Measurements from ENCODE around the gene TTYH3. TPM values are rescaled to one million over a fixed set of nuclear protein-coding genes. Genes with fewer than 3 reads are reported as not detected.

TTYH3 gene
- total and polyA plus RNA-seq, 2 of the 13 experiments (the other 11 are each of a cell fraction or from before 2014, with no cell fraction given): 26.3 to 50.0 TPM

- TF ChIP-seq ZNF329 (CRISPR knock-in tag; IDR thresholded peaks at IDR 0.05; ENCODE audit: low read depth): 0 out of 2 replicates have a peak, but pooled peaks have one; percentile 5
- no peak for TF ChIP-seq ARID3A (IDR thresholded peaks at IDR 0.05; ENCODE audit: low read depth, low read length)
- TF ChIP-seq PHF5A (CRISPR knock-in tag; IDR thresholded peaks at IDR 0.05; ENCODE audit: low read depth, unreplicated experiment): no peak
- TF ChIP-seq NBN (conservative IDR thresholded peaks at IDR 0.05): no peak
- peak; percentile 55; the same call in 1 of the 2 replicates for TF ChIP-seq ZNF274 (CRISPR knock-in tag; IDR thresholded peaks at IDR 0.05)
- TF ChIP-seq ZNF556 (CRISPR knock-in tag; IDR thresholded peaks at IDR 0.05; ENCODE audit: borderline replicate concordance): peak; percentile 66; the same call in 1 of the 2 replicates
- no peak for TF ChIP-seq ZNF3 (CRISPR knock-in tag; IDR thresholded peaks at IDR 0.05)
- TF ChIP-seq ZHX2 (IDR thresholded peaks at IDR 0.05; ENCODE audit: low read depth): no peak
- no peak for TF ChIP-seq ZHX2 (CRISPR knock-in tag; IDR thresholded peaks at IDR 0.05; ENCODE audit: borderline replicate concordance)
- TF ChIP-seq PHB2 (IDR thresholded peaks at IDR 0.05; ENCODE audit: partially characterized antibody): no peak
- TF ChIP-seq ZNF557 (CRISPR knock-in tag; IDR thresholded peaks at IDR 0.05): peak; percentile 55; the same call in 1 of the 2 replicates
- TF ChIP-seq ZNF317 (CRISPR knock-in tag; IDR thresholded peaks at IDR 0.05): peak; percentile 77; the same call in 1 of the 2 replicates
- no peak for TF ChIP-seq ONECUT2 (CRISPR knock-in tag; IDR thresholded peaks at IDR 0.05)
- no peak for TF ChIP-seq RNF2 (conservative IDR thresholded peaks at IDR 0.05; ENCODE audit: low read depth)
- no peak for TF ChIP-seq ZNF138 (CRISPR knock-in tag; IDR thresholded peaks at IDR 0.05; ENCODE audit: low read depth)
- TF ChIP-seq SRY (CRISPR knock-in tag; IDR thresholded peaks at IDR 0.05): no peak
- no peak for TF ChIP-seq ZNF180 (CRISPR knock-in tag; IDR thresholded peaks at IDR 0.05; ENCODE audit: borderline replicate concordance, low read depth)
- TF ChIP-seq FOSL1 (CRISPR knock-in tag; IDR thresholded peaks at IDR 0.05; ENCODE audit: borderline replicate concordance): no peak
- no peak for TF ChIP-seq ZNF337 (CRISPR knock-in tag; IDR thresholded peaks at IDR 0.05; ENCODE audit: borderline replicate concordance, low read depth)
- no peak for TF ChIP-seq HMGA1 (CRISPR knock-in tag; conservative IDR thresholded peaks at IDR 0.05)
- peak; percentile 58; the same call in 1 of the 2 replicates for TF ChIP-seq KAT8 (CRISPR knock-in tag; IDR thresholded peaks at IDR 0.05)
These were observed 8.7 kb upstream of the TTYH3 start (continued) for GRCh38 chr7:2622869-2623697.

All from HepG2 (cell line).